Naive thymus-derived CD4-positive, alpha-beta T cell (primary cell): ENCODE measurements around the gene FGFR2. TPM values are rescaled to one million over a fixed set of nuclear protein-coding genes. Genes with fewer than 3 reads are reported as not detected.

Experiments used
- ATAC-seq: fragments of 150-1000 bp; cut with Tn5 transposase; 2 replicates; pipeline ENCODE4 v1.10.0; 2021; ENCODE audit warnings: mild to moderate bottlenecking, moderate library complexity
- CTCF ChIA-PET: fragments of 350-600 bp; sonication (Branson Sonifier 250); formaldehyde crosslinking; loops from one replicate; lab custom pipeline; 2021; ENCODE audit warnings: antibody characterized with exemption; lab: Charles Lee
- POLR2A ChIA-PET: fragments of 350-600 bp; sonication (Branson Sonifier 250); formaldehyde crosslinking; loops from one replicate; lab custom pipeline; 2021; ENCODE audit warnings: antibody characterized with exemption, inconsistent platforms; lab: Charles Lee
- DNase-seq, 9 donors: peaks; one replicate each; pipeline versions ENCODE4 v3.0.0 to v3.0.0-alpha.2; 2020 to 2022; ENCODE audit warnings: mixed read lengths in 1 of 9
- H3K27ac ChIP-seq: one replicate; pipeline ENCODE4 v1.7.0; 2013; ENCODE audit warnings: mild to moderate bottlenecking, low read depth, low read length, moderate library complexity
- H3K27me3 ChIP-seq, 2 donors: one replicate each; pipeline ENCODE4 v1.7.0; 2013; ENCODE audit warnings: low read length in 2 of 2, mild to moderate bottlenecking in 2 of 2, moderate library complexity in 2 of 2; ENCODE audit not compliant: control insufficient read depth in 2 of 2, insufficient read depth in 2 of 2
- H3K36me3 ChIP-seq, 3 experiments: 1 replicate in 2 of 3; 2 replicates in 1 of 3; pipeline ENCODE4 v1.7.0; 2013; ENCODE audit warnings: low read length in 3 of 3, mild to moderate bottlenecking in 3 of 3, moderate library complexity in 1 of 3; ENCODE audit not compliant: insufficient read depth in 3 of 3, control insufficient read depth in 2 of 3
- H3K4me1 ChIP-seq, 2 donors: one replicate each; pipeline ENCODE4 v1.7.0; 2013; ENCODE audit warnings: low read length in 2 of 2, mild to moderate bottlenecking in 2 of 2, moderate library complexity in 1 of 2; ENCODE audit not compliant: control insufficient read depth in 2 of 2, insufficient read depth in 2 of 2
- H3K4me3 ChIP-seq: 2 replicates; pipeline ENCODE4 v1.7.0; 2013; ENCODE audit warnings: mild to moderate bottlenecking, low read length
- H3K9me3 ChIP-seq, 3 experiments: 1 replicate in 2 of 3; 2 replicates in 1 of 3; pipeline ENCODE4 v1.7.0; 2013; ENCODE audit warnings: low read length in 3 of 3; ENCODE audit not compliant: control insufficient read depth in 2 of 3
- H3K27ac Mint-ChIP-seq, 9 donors: one replicate each; pipeline ENCODE4 v1.8.0; 2020 to 2022; ENCODE audit warnings: mixed read lengths in 9 of 9, mild to moderate bottlenecking in 8 of 9, moderate library complexity in 5 of 9, inconsistent platforms in 2 of 9
- H3K27me3 Mint-ChIP-seq, 5 donors: one replicate each; pipeline ENCODE4 v1.8.0; 2021 to 2022; ENCODE audit warnings: mixed read lengths in 5 of 5, mild to moderate bottlenecking in 1 of 5
- H3K36me3 Mint-ChIP-seq, 5 donors: one replicate each; pipeline ENCODE4 v1.8.0; 2020 to 2022; ENCODE audit warnings: mixed read lengths in 5 of 5, mild to moderate bottlenecking in 3 of 5, inconsistent platforms in 1 of 5
- H3K4me1 Mint-ChIP-seq, 7 donors: one replicate each; pipeline ENCODE4 v1.8.0; 2020 to 2022; ENCODE audit warnings: mixed read lengths in 7 of 7, mild to moderate bottlenecking in 3 of 7, inconsistent platforms in 1 of 7
- H3K4me3 Mint-ChIP-seq, 10 donors: one replicate each; pipeline ENCODE4 v1.8.0; 2020 to 2022; ENCODE audit warnings: mild to moderate bottlenecking in 10 of 10, mixed read lengths in 10 of 10, moderate library complexity in 6 of 10, inconsistent platforms in 2 of 10
- H3K9me3 Mint-ChIP-seq, 11 donors: one replicate each; pipeline ENCODE4 v1.8.0; 2020 to 2022; ENCODE audit warnings: mixed read lengths in 11 of 11, mild to moderate bottlenecking in 4 of 11, inconsistent platforms in 1 of 11, moderate library complexity in 1 of 11
- intact Hi-C, 2 donors: fragments of 100-400 bp; cut with micrococcal nuclease; formaldehyde crosslinking; loops; one replicate each; pipeline ENCODE4 v1.15.1; 2023
- polyA plus RNA-seq, 2 donors: library from polyadenylated mRNA; unstranded; fragments of 300-500 nt; fragmentation: Illumina TruSeq; gene quantifications; one replicate each; pipeline ENCODE4 v1.2.3, GENCODE V29; 2021
- total RNA-seq, 6 experiments: library from RNA in 5 of 6; stranded (reverse) in 5 of 6; gene quantifications; 1 replicate in 5 of 6; 2 replicates in 1 of 6; pipeline ENCODE4 v1.2.3 and lab custom pipeline; 2021 to 2026

FGFR2 gene
- total and polyA plus RNA-seq, 7 experiments from 2014 or later, result 0.88 to 1.2 TPM; not detected in 5

DNA sequence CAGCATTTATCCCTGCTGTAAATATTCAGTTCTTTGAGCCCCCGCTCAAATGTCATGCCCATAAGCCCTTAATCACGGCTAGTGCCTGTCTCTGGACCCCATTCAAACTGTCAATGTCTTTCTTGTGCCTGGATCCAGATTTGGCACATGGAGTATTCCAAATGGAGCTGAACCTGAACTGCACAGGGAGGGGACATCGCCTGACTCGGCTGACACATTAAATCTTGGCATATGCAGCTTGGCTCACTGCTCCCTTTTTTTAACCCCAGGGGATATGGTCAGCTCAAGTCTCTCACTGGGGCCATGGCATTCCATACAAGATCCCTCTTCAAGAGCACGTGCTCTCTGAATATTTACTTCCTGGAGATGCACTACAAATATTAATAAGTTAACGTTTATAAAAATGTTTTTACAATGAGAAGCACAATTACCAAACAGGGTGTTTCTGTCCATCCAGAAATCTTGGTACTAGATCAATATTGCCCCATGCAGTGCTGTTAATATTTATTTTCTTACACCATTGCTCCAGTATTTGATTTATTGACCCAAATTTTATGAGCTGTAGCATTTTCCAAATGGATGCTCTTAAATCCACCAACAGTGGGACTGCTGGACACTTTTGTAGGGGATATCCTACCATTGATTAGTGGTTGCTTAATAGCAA is 57.4 kb downstream of the FGFR2 start:
- POLR2A ChIA-PET, result no interaction called here
- ATAC-seq, result no peak
- CTCF ChIA-PET, result no interaction called here
- no peaks in the 10 kb centered on the region for H3K4me1 ChIP-seq
- no peaks in the 10 kb centered on the region for H3K36me3 ChIP-seq
- H3K27ac Mint-ChIP-seq, result no peak overlapping the region
- DNase-seq, result no peak
- no peaks in the 10 kb centered on the region for H3K27me3 ChIP-seq
- intact Hi-C loops, result no loop called here
- H3K4me1 Mint-ChIP-seq, result no peaks in the 10 kb centered on the region
- H3K27me3 Mint-ChIP-seq, result peaks cover 0 to 4% (median 0%) of the 10 kb centered on the region in 5 donors
- H3K9me3 ChIP-seq, result no peaks in the 10 kb centered on the region
- H3K9me3 Mint-ChIP-seq, result peaks cover 0 to 7% (median 3%) of the 10 kb centered on the region in 11 donors
- H3K27ac ChIP-seq, result no peak overlapping the region
- no peaks in the 10 kb centered on the region for H3K36me3 Mint-ChIP-seq
- no peak overlapping the region for H3K4me3 Mint-ChIP-seq
- H3K4me3 ChIP-seq, result no peak overlapping the region

DNA sequence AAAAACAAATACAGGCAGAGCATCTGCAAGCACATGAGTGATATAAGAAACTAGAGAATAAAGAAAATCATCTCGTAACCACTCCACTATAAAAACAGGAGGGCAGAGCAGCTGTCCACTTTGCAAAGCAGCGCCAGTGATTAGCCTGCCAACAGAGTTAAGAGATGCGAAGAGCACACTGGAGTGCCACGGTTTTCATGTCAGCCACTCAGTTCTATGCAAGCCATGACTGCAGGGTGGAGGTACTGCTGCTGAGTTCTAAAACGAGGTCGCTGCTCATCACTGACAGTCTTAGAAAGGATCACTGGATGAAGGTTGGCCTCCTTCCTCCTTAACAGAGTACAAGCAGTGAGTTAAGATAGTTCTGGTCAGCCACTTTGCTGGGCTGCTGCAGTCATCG is 58.5 kb downstream of the FGFR2 start:
- peaks cover 0 to 4% (median 0%) of the 10 kb centered on the region in 5 donors for H3K27me3 Mint-ChIP-seq

DNA sequence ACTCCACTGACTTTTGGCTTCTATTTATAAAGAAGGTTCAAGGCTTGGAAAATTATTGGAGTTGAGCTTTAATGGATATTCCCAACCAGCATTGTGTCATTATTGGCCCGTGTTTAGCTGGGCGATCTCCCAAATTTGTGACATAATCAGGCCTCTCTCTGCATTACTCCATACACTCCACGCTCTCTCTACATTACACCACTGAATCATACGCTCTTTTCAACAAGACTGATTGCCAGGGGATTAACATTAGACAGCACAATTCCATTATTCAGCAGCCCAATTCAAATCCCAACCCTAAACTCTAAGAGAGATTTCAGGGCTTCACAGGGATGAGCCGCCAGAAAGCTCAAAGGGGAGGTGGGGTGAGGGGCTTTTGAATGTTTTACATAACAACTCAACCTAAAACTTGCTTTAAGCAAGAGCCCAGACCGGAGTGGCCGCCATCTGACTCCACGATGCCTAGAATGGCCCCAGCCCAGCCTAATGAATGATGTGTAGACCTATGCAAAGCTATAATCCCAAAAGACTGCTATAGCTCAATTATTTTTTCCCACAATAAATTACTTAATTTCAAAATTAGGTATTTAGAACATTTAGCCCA is 61.8 kb downstream of the FGFR2 start:
- Mint-ChIP-seq H3K9me3 (peaks cover 0 to 3% (median 0%) of the 10 kb centered on the region in 11 donors), H3K4me3 (no peak overlapping the region), H3K36me3 (no peaks in the 10 kb centered on the region), H3K4me1 (no peaks in the 10 kb centered on the region), H3K27me3 (peaks cover 0 to 4% (median 0%) of the 10 kb centered on the region in 5 donors), H3K27ac (no peak overlapping the region)
- no peak overlapping the region for H3K4me3 ChIP-seq
- no peak for ATAC-seq
- H3K36me3 ChIP-seq, result no peaks in the 10 kb centered on the region
- no peak for DNase-seq
- no peaks in the 10 kb centered on the region for H3K4me1 ChIP-seq
- ChIA-PET POLR2A (no interaction called here), CTCF (no interaction called here)
- H3K27me3 ChIP-seq, result no peaks in the 10 kb centered on the region
- H3K9me3 ChIP-seq, result no peaks in the 10 kb centered on the region
- intact Hi-C loops, result no loop called here
- H3K27ac ChIP-seq, result no peak overlapping the region

More for the DNA sequence above, 58.5 kb downstream of the FGFR2 start:
- Mint-ChIP-seq H3K4me1 (no peaks in the 10 kb centered on the region), H3K9me3 (peaks cover 0 to 6% (median 0%) of the 10 kb centered on the region in 11 donors), H3K36me3 (no peaks in the 10 kb centered on the region), H3K4me3 (no peak overlapping the region), H3K27ac (no peak overlapping the region)
- DNase-seq, result no peak
- CTCF ChIA-PET, result no interaction called here
- intact Hi-C loops, result no loop called here
- Histone ChIP-seq H3K27ac (no peak overlapping the region), H3K36me3 (no peaks in the 10 kb centered on the region), H3K4me1 (no peaks in the 10 kb centered on the region), H3K4me3 (no peak overlapping the region), H3K9me3 (no peaks in the 10 kb centered on the region), H3K27me3 (no peaks in the 10 kb centered on the region)
- POLR2A ChIA-PET, result no interaction called here
- no peak for ATAC-seq

DNA sequence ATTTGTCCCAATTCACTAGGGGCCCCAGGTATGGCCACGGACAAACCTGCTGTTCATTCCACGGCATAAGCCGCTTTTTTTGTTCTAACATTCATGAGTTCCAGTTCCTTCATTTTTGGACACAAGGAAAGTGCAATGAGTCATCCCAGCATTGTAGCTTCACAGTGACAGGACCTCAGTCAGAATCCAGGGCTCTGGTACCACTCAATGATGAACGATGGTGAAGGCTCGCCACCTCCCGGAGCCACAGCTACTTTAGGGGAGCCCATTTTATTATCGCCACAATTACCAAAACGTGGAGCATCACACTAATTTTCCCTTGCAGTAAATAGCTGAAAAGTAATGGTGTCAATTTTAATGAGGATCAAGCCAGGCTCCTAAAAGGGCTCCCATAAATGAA is 62.9 kb downstream of the FGFR2 start:
- ATAC-seq (no peak), DNase-seq (no peak)
- Histone ChIP-seq H3K4me3 (no peak overlapping the region), H3K4me1 (no peaks in the 10 kb centered on the region), H3K27me3 (no peaks in the 10 kb centered on the region), H3K27ac (no peak overlapping the region), H3K36me3 (no peaks in the 10 kb centered on the region), H3K9me3 (no peaks in the 10 kb centered on the region)
- peaks cover 0 to 3% (median 0%) of the 10 kb centered on the region in 11 donors for H3K9me3 Mint-ChIP-seq
- no peaks in the 10 kb centered on the region for H3K4me1 Mint-ChIP-seq
- ChIA-PET POLR2A (no interaction called here), CTCF (no interaction called here)
- no peak overlapping the region for H3K27ac Mint-ChIP-seq
- peaks cover 0 to 12% (median 0%) of the 10 kb centered on the region in 5 donors for H3K27me3 Mint-ChIP-seq
- no peaks in the 10 kb centered on the region for H3K36me3 Mint-ChIP-seq
- no peak overlapping the region for H3K4me3 Mint-ChIP-seq
- intact Hi-C loops, result no loop called here

DNA sequence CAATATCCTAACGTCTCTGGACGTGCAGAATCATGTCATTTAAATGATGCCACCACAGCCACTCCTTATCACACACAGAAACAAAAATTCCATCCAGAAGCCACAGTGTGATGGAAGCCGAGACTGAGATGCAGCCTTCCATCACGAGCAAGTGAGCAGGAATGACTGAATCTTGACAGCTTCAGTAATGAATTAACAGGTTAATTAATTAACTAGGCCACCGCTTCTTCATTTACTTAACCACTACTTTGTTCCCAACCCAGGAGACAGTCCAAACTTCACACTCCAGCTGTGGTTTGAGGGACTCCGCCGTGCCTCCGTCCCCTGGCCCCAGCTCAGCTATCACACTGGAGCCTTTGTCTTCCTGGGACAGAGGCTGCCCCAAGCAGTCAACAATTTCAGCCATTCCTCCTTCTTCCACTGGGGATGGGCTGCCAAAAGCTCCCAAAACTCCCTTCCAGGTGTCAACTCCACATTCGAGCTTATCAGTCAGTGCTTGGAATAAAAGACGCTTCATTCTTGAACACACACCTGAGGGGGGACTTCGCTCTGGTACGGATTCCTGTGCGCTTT is 65.9 kb downstream of the FGFR2 start:
- ChIA-PET CTCF (no interaction called here), POLR2A (no interaction called here)
- H3K27me3 Mint-ChIP-seq, result peaks cover 0 to 7% (median 0%) of the 10 kb centered on the region in 5 donors
- Histone ChIP-seq H3K9me3 (no peaks in the 10 kb centered on the region), H3K4me1 (no peaks in the 10 kb centered on the region), H3K27me3 (no peaks in the 10 kb centered on the region), H3K27ac (no peak overlapping the region), H3K36me3 (no peaks in the 10 kb centered on the region), H3K4me3 (no peak overlapping the region)
- no peaks in the 10 kb centered on the region for H3K9me3 Mint-ChIP-seq
- H3K27ac Mint-ChIP-seq, result no peak overlapping the region
- no peaks in the 10 kb centered on the region for H3K36me3 Mint-ChIP-seq
- DNase-seq, result no peak
- intact Hi-C loops, result no loop called here
- H3K4me3 Mint-ChIP-seq, result no peak overlapping the region
- no peaks in the 10 kb centered on the region for H3K4me1 Mint-ChIP-seq
- ATAC-seq, result no peak

DNA sequence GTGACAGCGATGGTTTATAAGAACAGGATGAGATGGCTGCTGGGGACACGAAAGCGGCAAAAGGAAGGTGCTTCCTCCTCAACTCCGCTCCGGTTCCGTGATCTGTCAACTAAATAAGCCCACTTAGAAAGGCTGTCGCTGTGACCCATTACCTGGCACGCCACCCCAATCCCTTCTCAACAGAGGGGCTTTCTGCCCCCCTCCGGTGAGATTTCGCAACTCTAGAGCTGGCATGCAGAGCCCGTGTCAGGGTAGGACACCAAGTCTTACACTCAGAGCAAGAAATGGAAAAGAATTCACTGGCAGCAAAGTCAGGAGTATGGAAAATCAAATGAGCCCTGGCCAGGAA is 66.4 kb downstream of the FGFR2 start:
- H3K4me3 ChIP-seq, result no peak overlapping the region
- H3K9me3 Mint-ChIP-seq, result peaks cover 0 to 2% (median 0%) of the 10 kb centered on the region in 11 donors
- no peaks in the 10 kb centered on the region for H3K4me1 Mint-ChIP-seq
- H3K4me3 Mint-ChIP-seq, result no peak overlapping the region
- no peaks in the 10 kb centered on the region for H3K4me1 ChIP-seq
- ChIA-PET POLR2A (no interaction called here), CTCF (no interaction called here)
- H3K36me3 Mint-ChIP-seq, result no peaks in the 10 kb centered on the region
- ATAC-seq (no peak), DNase-seq (no peak)
- H3K27me3 ChIP-seq, result no peaks in the 10 kb centered on the region
- H3K27ac ChIP-seq, result no peak overlapping the region
- H3K36me3 ChIP-seq, result no peaks in the 10 kb centered on the region
- peaks cover 0 to 7% (median under 1%) of the 10 kb centered on the region in 5 donors for H3K27me3 Mint-ChIP-seq
- intact Hi-C loops, result no loop called here
- H3K27ac Mint-ChIP-seq, result no peak overlapping the region
- H3K9me3 ChIP-seq, result no peaks in the 10 kb centered on the region
